Right lobe of liver (tissue), 6 donors: ENCODE data around the gene HSD11B2. TPM values are rescaled to one million over a fixed set of nuclear protein-coding genes. Genes with fewer than 3 reads are reported as not detected.

ENCODE experiments used
- ATAC-seq, 4 donors: fragments of 200-7000 bp; cut with Tn5 transposase; one replicate each; pipeline ENCODE4 v1.9.1; 2020; ENCODE audit warnings: mild to moderate bottlenecking in 4 of 4, moderate library complexity in 4 of 4
- DNase-seq, 3 donors: peaks; one replicate each; pipeline ENCODE4 v3.0.0-alpha.2; 2020
- H3K27ac ChIP-seq, 3 donors: fragments of 200-600 bp; one replicate each; pipeline ENCODE4 v1.8.0; 2022
- H3K27me3 ChIP-seq, 2 donors: fragments of 200-600 bp; one replicate each; pipeline ENCODE4 v1.8.0; 2022
- H3K36me3 ChIP-seq, 4 donors: fragments of 200-600 bp; sonication (generic) in 1 of 4; one replicate each; pipeline versions ENCODE4 v1.5.1 to v1.8.0; 2017 to 2022; ENCODE audit warnings: control low read depth in 1 of 4
- H3K4me1 ChIP-seq, 4 donors: fragments of 200-600 bp; sonication (generic) in 1 of 4; one replicate each; pipeline versions ENCODE4 v1.5.1 to v1.8.0; 2017 to 2022; ENCODE audit warnings: control low read depth in 1 of 4
- H3K4me3 ChIP-seq, 3 donors: fragments of 200-600 bp; one replicate each; pipeline ENCODE4 v1.8.0; 2022
- H3K9me3 ChIP-seq, 4 donors: fragments of 200-600 bp; sonication (generic) in 1 of 4; one replicate each; pipeline versions ENCODE4 v1.5.1 to v1.8.0; 2017 to 2022; ENCODE audit warnings: control low read depth in 1 of 4
- CTCF ChIP-seq, 4 donors: fragments of 200-600 bp in 3 of 4; fragments of 450-650 bp in 1 of 4; IDR thresholded peaks; one replicate each; pipeline versions ENCODE4 v1.5.1 to v1.8.0; 2016 to 2022; ENCODE audit warnings: antibody characterized with exemption in 4 of 4, mild to moderate bottlenecking in 2 of 4
- POLR2A ChIP-seq: fragments of 450-650 bp; IDR thresholded peaks from one replicate; pipeline ENCODE4 v1.6.1; 2017; ENCODE audit warnings: antibody characterized with exemption, mild to moderate bottlenecking
- WGBS: methylation state at CpG from one replicate; pipeline ENCODE4 v1.1.6; 2018; ENCODE audit warnings: low coverage, low lambda C conversion rate; ENCODE audit not compliant: insufficient coverage; ENCODE audit errors: missing lambda C conversion rate; 5-methylcytosine and 5-hydroxymethylcytosine counted together
- intact Hi-C, 2 donors: fragments of 100-400 bp; cut with DNase I; formaldehyde crosslinking; loops; one replicate each; pipeline versions ENCODE4 v1.11.2 to v1.14.1; 2022
- total RNA-seq, 6 experiments: library from RNA; depleted of rRNA in 2 of 6; stranded (reverse); fragments of >200 nt in 2 of 6; fragmentation: NEBNext Ultra II Directional in 3 of 6; extraction: Animal tissue kit (Norgen Biotek cat#: 25700) in 3 of 6; gene quantifications; one replicate each; pipeline versions ENCODE4 v1.1.0 to v1.2.4, GENCODE V29; 2016 to 2023
- donor health status: DM: no; HTN: yes; CAD: no.
- donor health status: DM: no; HTN: no; CAD: no.
- donor health status: DM: no; HTN: no; CAD: no.
- donor health status: DM: no; HTN: yes; CAD: no.
- donor health status: DM: no; HTN: yes; CAD: no.

The HSD11B2 gene
- total RNA-seq, 6 experiments from 2014 or later, result 1.3 to 2.7 (median 2.1) TPM

DNA sequence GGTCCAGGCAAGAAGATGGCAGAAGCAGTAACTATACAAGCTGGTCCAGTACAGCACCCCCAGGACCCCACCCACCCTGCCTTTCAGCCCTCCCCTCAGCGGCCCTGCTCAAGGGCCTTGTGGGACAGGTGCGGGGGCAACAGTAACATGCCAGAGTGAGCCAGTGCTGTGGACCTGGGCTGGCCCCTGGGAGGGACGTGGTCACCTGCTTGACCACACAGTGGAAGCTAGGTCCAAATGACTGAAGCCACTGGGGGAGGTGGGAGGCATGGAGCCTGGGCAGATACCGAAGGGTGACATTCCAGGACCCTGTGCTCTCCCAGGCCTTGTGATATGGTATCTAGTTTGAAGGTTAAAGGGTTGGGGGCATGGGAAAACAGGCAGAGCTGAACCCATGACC is 32.8 kb downstream of the HSD11B2 start:
- no peak for DNase-seq
- Histone ChIP-seq H3K9me3 (no peaks in the 10 kb centered on the region), H3K27me3 (no peaks in the 10 kb centered on the region), H3K27ac (no peak overlapping the region), H3K4me1 (peaks cover 0 to 33% (median 16%) of the 10 kb centered on the region in 4 donors), H3K4me3 (no peak overlapping the region), H3K36me3 (no peaks in the 10 kb centered on the region)
- 89% methylated on average over 3 of the region's 4 CpGs for WGBS
- intact Hi-C loops, result loop anchor here in 1 of 2 donors (2.0 kb wide), 1 partner anchor 35 kb away; no protein-coding TSS in a partner anchor
- ATAC-seq, result no peak
- TF ChIP-seq POLR2A (no peak), CTCF (IDR thresholded peaks at IDR 0.05) (no peak)

GRCh38 chr16:67464565-67464964 is 33.6 kb downstream of the HSD11B2 start:
- no peaks in the 10 kb centered on the region for H3K36me3 ChIP-seq
- DNase-seq, result peak in 2 of 3 donors; percentile 67 to 70
- intact Hi-C loops, result loop anchor here in 1 of 2 donors (2.0 kb wide), 1 partner anchor 36 kb away; no protein-coding TSS in a partner anchor

DNA sequence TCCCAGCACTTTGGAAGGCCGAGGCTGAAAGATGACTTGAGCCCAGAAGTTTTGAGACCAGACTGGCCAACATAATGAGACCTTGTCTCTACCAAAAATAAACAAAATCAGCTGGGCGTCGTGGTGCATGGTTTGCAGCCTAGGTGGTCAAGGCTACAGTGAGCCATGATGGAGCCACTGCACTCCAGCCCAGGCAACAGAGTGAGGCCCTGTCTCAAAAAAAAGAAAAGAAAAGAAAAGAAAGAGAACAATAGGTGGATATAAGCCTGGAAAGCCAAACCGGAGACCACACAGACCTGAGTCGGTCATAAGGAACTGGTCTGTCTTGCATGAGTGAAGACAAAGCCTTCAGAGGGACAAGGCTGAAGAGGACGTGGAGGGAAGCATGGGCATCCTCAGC is 35.7 kb downstream of the HSD11B2 start:
- no peak overlapping the region for H3K27ac ChIP-seq
- H3K36me3 ChIP-seq, result no peaks in the 10 kb centered on the region
- TF ChIP-seq POLR2A (no peak), CTCF (IDR thresholded peaks at IDR 0.05) (no peak)
- intact Hi-C loops, result no loop called here
- H3K4me1 ChIP-seq, result peaks cover 0 to 34% (median 14%) of the 10 kb centered on the region in 4 donors
- ATAC-seq (no peak), DNase-seq (no peak)
- H3K27me3 ChIP-seq, result no peaks in the 10 kb centered on the region
- 77% methylated on average over 6 of the region's 6 CpGs for WGBS
- H3K9me3 ChIP-seq, result no peaks in the 10 kb centered on the region
- H3K4me3 ChIP-seq, result no peak overlapping the region

More at GRCh38 chr16:67464565-67464964, 33.6 kb downstream of the HSD11B2 start:
- Histone ChIP-seq H3K27ac (no peak overlapping the region), H3K4me3 (no peak overlapping the region), H3K27me3 (no peaks in the 10 kb centered on the region), H3K9me3 (no peaks in the 10 kb centered on the region), H3K4me1 (peaks cover 0 to 31% (median 11%) of the 10 kb centered on the region in 4 donors)
- 40% methylated on average over 2 of the region's 2 CpGs for WGBS
- no peak for TF ChIP-seq CTCF (IDR thresholded peaks at IDR 0.05)
- no peak for TF ChIP-seq POLR2A
- ATAC-seq, result peak in 3 of 4 donors; percentile 17 to 81 (median 41)

- Histone ChIP-seq H3K27ac (no peak overlapping the region), H3K27me3 (no peaks in the 10 kb centered on the region), H3K4me3 (no peak overlapping the region), H3K9me3 (no peaks in the 10 kb centered on the region), H3K36me3 (no peaks in the 10 kb centered on the region), H3K4me1 (peaks cover 0 to 34% (median 14%) of the 10 kb centered on the region in 4 donors)
- DNase-seq, result no peak
- ATAC-seq, result no peak
- intact Hi-C loops, result no loop called here
- TF ChIP-seq CTCF (IDR thresholded peaks at IDR 0.05) (no peak), POLR2A (no peak)
- 80% methylated on average over 1 of the region's 5 CpGs for WGBS
Observed at GRCh38 chr16:67468731-67469130, 37.8 kb downstream of the HSD11B2 start.
